Measurements from ENCODE around the gene CLDN2.
"Not testable (repeated sequence)": the region's sequence is repeated elsewhere in the genome, so short reads cannot be mapped to it uniquely, and the experiment has no call there.

Gene CLDN2

GRCh38 chrX:106959901-106960300, 39.7 kb downstream of the CLDN2 start:
- no peak for DNase-seq (ENCODE audit: low read depth in 2 of 2)

DNA sequence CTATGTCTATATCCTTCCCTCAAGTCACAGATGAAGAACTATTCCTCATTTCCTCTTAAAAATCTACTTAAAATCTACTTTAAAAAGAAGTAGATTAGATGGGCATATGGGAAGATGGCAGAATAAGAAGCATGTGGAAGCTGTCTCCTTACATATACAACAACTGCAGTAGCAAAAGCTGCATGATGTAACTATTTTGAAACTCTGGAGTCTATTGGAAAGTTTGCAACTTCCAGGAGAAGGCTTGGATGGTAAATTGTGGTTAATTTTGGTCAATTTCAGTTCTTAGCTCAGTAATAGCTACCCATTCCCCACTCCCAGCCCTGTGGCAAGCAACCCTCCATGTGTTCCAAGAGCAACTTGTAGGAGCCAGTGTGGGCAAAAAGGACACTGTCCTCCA, 42.9 kb downstream of the CLDN2 start:
- no peak for DNase-seq (ENCODE audit: low read depth in 2 of 2)

GRCh38 chrX:106964290-106964689, 44.1 kb downstream of the CLDN2 start:
- DNase-seq (ENCODE audit: low read depth in 2 of 2), result no peak

DNA sequence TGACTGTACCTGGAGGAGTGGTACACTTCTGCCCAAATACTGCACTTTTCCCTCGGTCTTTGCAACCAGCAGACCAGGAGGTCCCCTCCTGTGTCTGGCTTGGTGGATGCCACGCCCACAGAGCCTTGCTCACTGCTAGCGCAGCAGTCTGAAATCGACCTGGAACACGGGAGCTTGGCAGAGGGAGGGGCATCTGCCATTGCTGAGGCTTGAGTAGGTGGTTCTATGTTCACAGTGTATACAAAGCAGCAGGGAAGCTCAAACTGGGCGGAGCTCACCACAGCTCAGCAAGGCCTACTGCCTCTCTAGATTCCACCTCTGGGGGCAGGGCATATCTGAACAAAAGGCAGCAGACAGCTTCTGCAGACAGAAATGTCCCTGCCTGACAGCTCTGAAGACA, 46.3 kb downstream of the CLDN2 start:
- DNase-seq (ENCODE audit: low read depth in 2 of 2), result not testable (repeated sequence)

- DNase-seq (ENCODE audit: low read depth in 2 of 2), result no peak
These were observed 52.7 kb downstream of the CLDN2 start for GRCh38 chrX:106972896-106973295.

GRCh38 chrX:106973433-106974149, 53.4 kb downstream of the CLDN2 start:
- no peak for DNase-seq (ENCODE audit: low read depth in 2 of 2)

DNA sequence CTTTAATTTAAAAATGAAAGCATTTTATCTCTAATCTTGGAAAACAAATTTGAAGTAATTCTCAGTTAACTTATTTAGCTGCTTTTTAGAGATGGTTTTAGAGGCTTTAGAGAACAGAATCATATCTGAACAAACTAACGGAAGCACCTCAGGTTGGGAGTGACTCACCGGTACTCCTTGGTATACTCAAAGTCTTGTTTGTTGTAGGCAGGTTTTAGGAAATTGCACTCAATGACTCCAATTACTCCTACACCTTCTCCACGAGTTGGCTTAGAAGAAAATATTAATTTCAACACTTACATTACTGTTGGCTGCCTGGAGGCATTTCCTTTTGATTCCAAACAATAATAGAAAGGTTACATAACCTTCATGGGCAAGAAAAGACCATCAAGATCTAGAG, 56.2 kb downstream of the CLDN2 start:
- DNase-seq (ENCODE audit: low read depth in 2 of 2), result no peak
